ENCODE results near the gene CA10. TPM values are rescaled to one million over a fixed set of nuclear protein-coding genes. Genes with fewer than 3 reads are reported as not detected.

The CA10 gene
- total and polyA plus RNA-seq, 2 donors (not counting 3 experiments of a cell fraction or from before 2014, with no cell fraction given) = not detected

DNA sequence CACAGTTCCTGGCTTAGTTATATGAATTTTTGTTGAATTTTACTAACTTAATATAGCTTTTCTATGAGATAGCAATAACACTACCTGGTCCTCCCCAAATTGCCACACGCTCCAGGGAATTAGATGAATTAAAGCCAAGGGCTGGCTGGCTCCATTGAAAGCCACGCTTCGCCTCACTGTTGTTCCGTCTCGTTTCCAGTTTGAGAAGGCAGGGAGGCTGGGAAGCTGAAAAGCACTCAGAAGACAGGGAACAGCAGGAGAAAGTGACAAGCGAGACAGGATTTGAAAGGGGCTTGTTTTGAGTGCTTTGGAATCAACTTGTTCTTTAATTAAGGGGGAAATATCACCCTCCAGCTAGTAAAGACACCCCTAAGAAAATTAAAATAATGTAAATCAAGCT, 425.3 kb downstream of the CA10 start:
- no peak overlapping the region for H3K9ac ChIP-seq (replicated peaks; ENCODE audit: extremely low read depth, insufficient read depth, low read length)
- H4K20me1 ChIP-seq (replicated peaks; ENCODE audit: control insufficient read depth, extremely low read depth, insufficient read depth, low read length) = no peaks in the 10 kb centered on the region
- DNase-seq (ENCODE audit: low read depth, low spot score) (no peak), FAIRE-seq (no peak)
- TF ChIP-seq MYC (IDR thresholded peaks at IDR 0.05; ENCODE audit: low read depth, low read length) (no peak), EZH2 (IDR thresholded peaks at IDR 0.05; ENCODE audit: borderline replicate concordance, low read depth, low read length, severe bottlenecking) (no peak), GATA2 (IDR thresholded peaks at IDR 0.05; ENCODE audit: insufficient read depth, insufficient read length, low read depth, low read length) (no peak), POLR2AphosphoS5 (IDR thresholded peaks at IDR 0.05; ENCODE audit: insufficient read depth, low read depth, low read length) (no peak), JUN (IDR thresholded peaks at IDR 0.05; ENCODE audit: borderline replicate concordance, insufficient read depth, insufficient read length, low read depth) (no peak)
- TF ChIP-seq, protein P1, sequence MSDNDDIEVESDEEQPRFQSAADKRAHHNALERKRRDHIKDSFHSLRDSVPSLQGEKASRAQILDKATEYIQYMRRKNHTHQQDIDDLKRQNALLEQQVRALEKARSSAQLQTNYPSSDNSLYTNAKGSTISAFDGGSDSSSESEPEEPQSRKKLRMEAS (IDR thresholded peaks at IDR 0.05; ENCODE audit: insufficient read depth, insufficient read length) = no peak
- no peak overlapping the region for H3K4me3 ChIP-seq (replicated peaks in 1 of 3; ENCODE audit: insufficient read depth in 1 of 3, low read depth in 1 of 3, low read length in 3 of 3)
- H3K9me3 ChIP-seq (replicated peaks; ENCODE audit: control insufficient read depth, insufficient read depth, low read length) = no peaks in the 10 kb centered on the region
- H2AFZ ChIP-seq (ENCODE audit: low read depth, low read length) = no peak overlapping the region
- H3K4me1 ChIP-seq (ENCODE audit: control insufficient read depth, extremely low read depth, insufficient read depth, low read length) = no peaks in the 10 kb centered on the region
- no peaks in the 10 kb centered on the region for H3K27me3 ChIP-seq (ENCODE audit: control insufficient read depth in 2 of 2, insufficient read depth in 2 of 2, low read length in 2 of 2)
- H3K79me2 ChIP-seq (ENCODE audit: control insufficient read depth, insufficient read depth, low read length) = no peaks in the 10 kb centered on the region
- H3K27ac ChIP-seq (ENCODE audit: insufficient read depth, low read depth, low read length) = no peak overlapping the region
- intact Hi-C loops (cut with micrococcal nuclease) = no loop called here
- no peaks in the 10 kb centered on the region for H3K9me1 ChIP-seq (replicated peaks; ENCODE audit: control insufficient read depth, extremely low read depth, insufficient read depth, low read length)
- BruUV-seq (replicated peaks) = no TSS peak
- CTCF ChIA-PET = no interaction called here
- no peaks in the 10 kb centered on the region for H3K36me3 ChIP-seq (ENCODE audit: control insufficient read depth in 2 of 2, extremely low read depth in 1 of 2, insufficient read depth in 2 of 2, low read length in 2 of 2)
- dilution Hi-C loops (cut with MboI; ENCODE audit: extremely low pct_ligation_motif_present, low sequenced_read_pairs) = no loop called here
- no peak overlapping the region for H3K4me2 ChIP-seq (ENCODE audit: insufficient read depth, low read length)
- POLR2A ChIA-PET = no interaction called here

DNA sequence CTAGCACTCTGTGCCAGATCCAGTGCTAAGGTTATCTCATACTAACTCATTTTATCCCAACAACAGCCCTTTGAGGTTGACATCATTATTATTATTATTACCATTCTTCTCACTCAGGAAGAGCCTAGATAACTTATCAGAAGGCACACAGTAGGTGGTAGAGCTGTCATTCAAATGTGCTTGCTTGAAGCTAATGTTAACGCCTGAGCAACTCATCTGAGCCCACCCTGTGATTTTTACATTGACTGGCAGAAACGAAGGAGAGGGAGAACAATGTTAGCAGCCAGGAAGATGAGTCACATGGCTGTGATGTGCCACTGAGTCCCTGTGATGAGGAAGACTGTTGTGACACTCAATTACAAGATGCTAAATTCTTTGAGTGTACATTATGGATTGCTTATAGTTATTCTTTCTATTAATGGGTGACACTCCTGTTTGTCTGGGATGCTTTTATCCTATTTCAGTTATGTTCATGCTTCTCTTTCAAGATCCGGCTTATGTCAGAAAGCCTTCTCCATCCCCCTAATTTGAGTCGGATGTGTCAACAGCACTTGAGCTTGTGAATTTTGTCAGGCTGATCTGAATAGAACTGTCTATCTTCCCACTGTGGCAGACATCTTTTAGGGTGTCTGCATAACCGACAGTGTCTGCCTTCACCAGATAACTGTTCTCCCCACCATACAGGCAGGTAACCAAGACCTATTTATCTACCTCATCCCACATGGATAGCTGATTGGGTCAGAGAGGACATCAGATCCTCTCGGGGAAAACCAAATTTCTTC, 426.4 kb downstream of the CA10 start:
- BruUV-seq (replicated peaks) = no TSS peak
- Histone ChIP-seq H3K9me3 (replicated peaks; ENCODE audit: control insufficient read depth, insufficient read depth, low read length) (no peaks in the 10 kb centered on the region), H3K27ac (ENCODE audit: insufficient read depth, low read depth, low read length) (no peak overlapping the region), H3K4me3 (replicated peaks in 1 of 3; ENCODE audit: insufficient read depth in 1 of 3, low read depth in 1 of 3, low read length in 3 of 3) (no peak overlapping the region), H3K9ac (replicated peaks; ENCODE audit: extremely low read depth, insufficient read depth, low read length) (no peak overlapping the region), H3K27me3 (ENCODE audit: control insufficient read depth in 2 of 2, insufficient read depth in 2 of 2, low read length in 2 of 2) (no peaks in the 10 kb centered on the region), H3K9me1 (replicated peaks; ENCODE audit: control insufficient read depth, extremely low read depth, insufficient read depth, low read length) (no peaks in the 10 kb centered on the region), H4K20me1 (replicated peaks; ENCODE audit: control insufficient read depth, extremely low read depth, insufficient read depth, low read length) (no peaks in the 10 kb centered on the region), H2AFZ (ENCODE audit: low read depth, low read length) (no peak overlapping the region), H3K4me1 (ENCODE audit: control insufficient read depth, extremely low read depth, insufficient read depth, low read length) (no peaks in the 10 kb centered on the region), H3K79me2 (ENCODE audit: control insufficient read depth, insufficient read depth, low read length) (no peaks in the 10 kb centered on the region), H3K4me2 (ENCODE audit: insufficient read depth, low read length) (no peak overlapping the region), H3K36me3 (ENCODE audit: control insufficient read depth in 2 of 2, extremely low read depth in 1 of 2, insufficient read depth in 2 of 2, low read length in 2 of 2) (no peaks in the 10 kb centered on the region)
- DNase-seq (ENCODE audit: low read depth, low spot score) = no peak
- ChIA-PET CTCF (no interaction called here), POLR2A (no interaction called here)
- dilution Hi-C loops (cut with MboI; ENCODE audit: extremely low pct_ligation_motif_present, low sequenced_read_pairs) (no loop called here), intact Hi-C loops (cut with micrococcal nuclease) (no loop called here)
- no peak for FAIRE-seq
- no peak for TF ChIP-seq POLR2A (IDR thresholded peaks at IDR 0.05; ENCODE audit: low read depth, low read length)
- TF ChIP-seq GATA2 (IDR thresholded peaks at IDR 0.05; ENCODE audit: insufficient read depth, insufficient read length, low read depth, low read length) = no peak
- no peak for TF ChIP-seq FOS (IDR thresholded peaks at IDR 0.05; ENCODE audit: borderline replicate concordance, insufficient read depth, low read length)
- TF ChIP-seq, protein P2, sequence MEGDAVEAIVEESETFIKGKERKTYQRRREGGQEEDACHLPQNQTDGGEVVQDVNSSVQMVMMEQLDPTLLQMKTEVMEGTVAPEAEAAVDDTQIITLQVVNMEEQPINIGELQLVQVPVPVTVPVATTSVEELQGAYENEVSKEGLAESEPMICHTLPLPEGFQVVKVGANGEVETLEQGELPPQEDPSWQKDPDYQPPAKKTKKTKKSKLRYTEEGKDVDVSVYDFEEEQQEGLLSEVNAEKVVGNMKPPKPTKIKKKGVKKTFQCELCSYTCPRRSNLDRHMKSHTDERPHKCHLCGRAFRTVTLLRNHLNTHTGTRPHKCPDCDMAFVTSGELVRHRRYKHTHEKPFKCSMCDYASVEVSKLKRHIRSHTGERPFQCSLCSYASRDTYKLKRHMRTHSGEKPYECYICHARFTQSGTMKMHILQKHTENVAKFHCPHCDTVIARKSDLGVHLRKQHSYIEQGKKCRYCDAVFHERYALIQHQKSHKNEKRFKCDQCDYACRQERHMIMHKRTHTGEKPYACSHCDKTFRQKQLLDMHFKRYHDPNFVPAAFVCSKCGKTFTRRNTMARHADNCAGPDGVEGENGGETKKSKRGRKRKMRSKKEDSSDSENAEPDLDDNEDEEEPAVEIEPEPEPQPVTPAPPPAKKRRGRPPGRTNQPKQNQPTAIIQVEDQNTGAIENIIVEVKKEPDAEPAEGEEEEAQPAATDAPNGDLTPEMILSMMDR (IDR thresholded peaks at IDR 0.05; ENCODE audit: extremely low read depth in 1 of 2, insufficient read depth in 1 of 2, low read depth in 1 of 2, low read length in 2 of 2) = no peak
- no peak for TF ChIP-seq JUN (IDR thresholded peaks at IDR 0.05; ENCODE audit: borderline replicate concordance, insufficient read depth, insufficient read length, low read depth)
- no peak for TF ChIP-seq POLR2AphosphoS5 (IDR thresholded peaks at IDR 0.05; ENCODE audit: insufficient read depth, low read depth, low read length)
